ENCODE data around the gene PBX4. TPM values are rescaled to one million over a fixed set of nuclear protein-coding genes. Genes with fewer than 3 reads are reported as not detected.
A peak's percentile ranks its signal among the peaks of the same experiment; 100 is the strongest.

The PBX4 gene
- total and polyA plus RNA-seq, 11 donors = 0.43 to 0.69 (median 0.53) TPM; not detected in 8

DNA sequence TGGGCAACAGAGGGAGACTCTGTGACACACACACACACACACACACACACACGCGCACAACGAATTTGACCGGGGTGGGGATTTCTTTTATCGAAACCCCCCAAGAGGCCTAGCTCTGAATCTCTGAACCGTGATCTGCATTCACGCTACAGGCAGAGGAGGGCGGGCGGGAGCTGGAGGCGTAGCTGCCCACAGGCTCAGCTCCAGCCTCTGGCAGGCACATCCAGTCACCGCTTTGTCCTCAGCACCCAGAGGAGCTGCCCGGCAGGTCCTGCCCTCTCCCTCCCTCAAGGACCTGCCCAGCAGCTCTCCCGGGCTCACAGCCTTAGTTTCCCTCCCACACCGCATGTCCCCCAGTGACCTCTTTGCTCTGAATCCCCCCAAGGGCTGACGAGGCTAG is 60.4 kb downstream of the PBX4 start:
- intact Hi-C loops (cut with DNase I) = loop anchor here in 1 of 10 donors (5.0 kb wide), 1 partner anchor 74 kb away; no protein-coding TSS in a partner anchor

DNA sequence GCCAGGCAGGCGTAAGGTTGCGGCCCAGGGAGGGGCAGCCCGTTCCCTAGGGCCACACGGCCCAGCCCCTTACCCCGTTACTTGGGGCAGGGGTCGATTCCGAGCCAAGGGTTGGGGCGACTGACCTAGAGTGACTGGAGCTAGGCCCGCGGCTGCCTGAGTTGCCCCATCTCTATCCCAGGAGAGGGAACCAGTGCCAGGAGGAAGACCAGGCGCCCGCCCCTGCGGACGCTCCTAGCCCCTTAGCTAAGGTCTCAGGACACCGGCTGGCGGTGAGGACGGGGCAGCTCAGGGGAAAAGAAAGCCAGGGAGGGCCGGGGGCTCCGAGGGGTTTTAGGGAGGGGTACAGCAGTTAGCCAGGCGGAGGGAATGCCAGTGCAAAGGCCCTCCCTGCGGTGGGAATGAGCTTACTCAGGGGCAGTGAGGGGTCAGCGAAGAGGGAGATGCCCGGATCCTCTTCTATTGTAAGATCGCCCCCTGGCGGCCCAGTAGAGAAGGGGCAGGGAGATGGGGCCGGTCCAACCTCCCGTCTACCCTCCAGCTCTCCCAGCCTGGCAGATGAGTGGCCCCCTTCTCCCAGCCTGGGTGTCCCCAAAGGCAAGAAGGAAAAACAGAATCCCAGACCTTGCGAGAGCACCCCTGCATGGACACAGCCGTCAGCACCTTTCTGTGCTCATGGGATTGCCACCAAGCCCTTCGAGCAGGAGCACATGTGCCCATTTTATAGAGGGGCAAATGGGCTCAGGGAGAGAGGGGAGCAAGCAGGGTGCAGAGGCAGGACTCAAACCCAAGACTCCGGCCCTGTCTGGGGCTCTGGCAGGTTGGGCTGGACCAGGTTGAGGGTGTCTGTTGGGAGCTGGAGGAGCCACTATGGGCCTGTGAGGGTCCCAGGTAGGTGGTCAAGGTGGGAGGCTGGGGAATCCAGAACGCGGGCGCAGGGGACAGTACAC is 64.1 kb downstream of the PBX4 start:
- H3K4me1 ChIP-seq = peaks cover 0 to 9% (median 0%) of the 10 kb centered on the region in 12 donors
- peak; percentile 58 to 88 (median 72) for TF ChIP-seq CTCF (IDR thresholded peaks at IDR 0.05)
- no peak for TF ChIP-seq POLR2A (IDR thresholded peaks at IDR 0.05)
- H3K27me3 ChIP-seq = peaks cover 0 to 18% (median 0%) of the 10 kb centered on the region in 9 donors
- no peak overlapping the region for H3K4me3 ChIP-seq
- 61 to 70% (median 66%) methylated on average over 34 of the region's 34 CpGs for WGBS, 4 donors
- intact Hi-C loops (cut with DNase I) = loop anchor here in 2 of 10 donors (1.0 to 5.0 kb wide), 3 partner anchors 22 to 88 kb away; partner anchors contain the start of gene GMIP (in 1 of the 2)
- DNase-seq (peak in 2 of 5 donors; percentile 51 to 58), ATAC-seq (peak in 3 of 4 donors; percentile 48 to 63 (median 48))
- H3K36me3 ChIP-seq = no peaks in the 10 kb centered on the region
- H3K27ac ChIP-seq = no peak overlapping the region
- H3K9me3 ChIP-seq = no peaks in the 10 kb centered on the region

More for the DNA sequence above, 60.4 kb downstream of the PBX4 start:
- Histone ChIP-seq H3K4me1 (no peaks in the 10 kb centered on the region), H3K36me3 (no peaks in the 10 kb centered on the region), H3K9me3 (no peaks in the 10 kb centered on the region), H3K27me3 (peaks cover 0 to 6% (median 0%) of the 10 kb centered on the region in 9 donors), H3K27ac (no peak overlapping the region), H3K4me3 (no peak overlapping the region)
- TF ChIP-seq CTCF (IDR thresholded peaks at IDR 0.05) (no peak), POLR2A (IDR thresholded peaks at IDR 0.05) (no peak)
- DNase-seq (no peak), ATAC-seq (peak in 1 of 4 donors; percentile 23)
- WGBS, 4 donors = 79 to 91% (median 85%) methylated on average over 13 to 15 of the region's 15 CpGs

DNA sequence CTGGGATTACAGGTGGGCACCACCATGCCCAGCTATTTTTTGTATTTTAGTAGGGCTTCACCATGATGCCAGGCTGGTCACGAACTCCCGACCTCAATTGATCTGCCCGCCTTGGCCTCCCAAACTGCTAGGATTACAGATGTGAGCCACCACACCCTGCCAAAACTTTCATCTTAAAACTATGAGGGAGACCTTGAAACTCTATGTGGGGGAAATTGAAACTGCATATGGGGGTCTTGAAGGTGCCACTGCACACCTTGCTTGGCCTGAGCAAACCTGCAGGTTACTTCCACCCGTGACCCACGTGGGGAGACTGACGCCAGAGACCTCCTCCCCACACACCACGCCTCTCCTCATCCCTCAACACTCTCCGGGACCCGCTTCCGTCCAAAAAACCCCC is 64.8 kb downstream of the PBX4 start:
- WGBS, 4 donors = 88 to 93% (median 91%) methylated on average over 10 of the region's 10 CpGs
- no peak for TF ChIP-seq CTCF (IDR thresholded peaks at IDR 0.05)
- TF ChIP-seq POLR2A (IDR thresholded peaks at IDR 0.05) = no peak

GRCh38 chr19:19552798-19553197 is 65.7 kb downstream of the PBX4 start:
- WGBS, 4 donors = 31 to 55% (median 53%) methylated on average over 3 to 6 of the region's 6 CpGs
- Histone ChIP-seq H3K36me3 (no peaks in the 10 kb centered on the region), H3K4me1 (peaks cover 0 to 15% (median 0%) of the 10 kb centered on the region in 12 donors), H3K9me3 (no peaks in the 10 kb centered on the region), H3K27me3 (peaks cover 0 to 18% (median 0%) of the 10 kb centered on the region in 9 donors), H3K27ac (no peak overlapping the region), H3K4me3 (no peak overlapping the region)
- DNase-seq = no peak
- intact Hi-C loops (cut with DNase I) = loop anchor here in 1 of 10 donors (5.0 kb wide), 1 partner anchor 90 kb away; the partner anchor contains the start of gene GMIP
- peak in 2 of 4 donors; percentile 29 to 41 for ATAC-seq
- peak; percentile 23 to 66 (median 42) for TF ChIP-seq CTCF (IDR thresholded peaks at IDR 0.05)
- TF ChIP-seq POLR2A (IDR thresholded peaks at IDR 0.05) = no peak

More for the DNA sequence above, 64.8 kb downstream of the PBX4 start:
- ATAC-seq (no peak), DNase-seq (no peak)
- H3K4me3 ChIP-seq = no peak overlapping the region
- no peaks in the 10 kb centered on the region for H3K36me3 ChIP-seq
- intact Hi-C loops (cut with DNase I) = loop anchor here in 1 of 10 donors (1.0 to 5.0 kb wide), 2 partner anchors 21 to 89 kb away; partner anchors contain the start of gene GMIP
- no peaks in the 10 kb centered on the region for H3K9me3 ChIP-seq
- H3K27ac ChIP-seq = no peak overlapping the region
- H3K4me1 ChIP-seq = peaks cover 0 to 9% (median 0%) of the 10 kb centered on the region in 12 donors
- H3K27me3 ChIP-seq = peaks cover 0 to 18% (median 0%) of the 10 kb centered on the region in 9 donors

Data from heart left ventricle (tissue), 16 donors.